HG03354 (cell line): Measurements from ENCODE around the gene HGFAC.
"Not testable (repeated sequence)": the region's sequence is repeated elsewhere in the genome, so short reads cannot be mapped to it uniquely, and the experiment has no call there.

Source experiments
- ATAC-seq: cut with Tn5 transposase; IDR thresholded peaks from one replicate; pipeline ENCODE4 v1.9.1; 2021; ENCODE audit warnings: mild to moderate bottlenecking; ENCODE audit not compliant: unreplicated experiment, poor library complexity, severe bottlenecking

The HGFAC gene

DNA sequence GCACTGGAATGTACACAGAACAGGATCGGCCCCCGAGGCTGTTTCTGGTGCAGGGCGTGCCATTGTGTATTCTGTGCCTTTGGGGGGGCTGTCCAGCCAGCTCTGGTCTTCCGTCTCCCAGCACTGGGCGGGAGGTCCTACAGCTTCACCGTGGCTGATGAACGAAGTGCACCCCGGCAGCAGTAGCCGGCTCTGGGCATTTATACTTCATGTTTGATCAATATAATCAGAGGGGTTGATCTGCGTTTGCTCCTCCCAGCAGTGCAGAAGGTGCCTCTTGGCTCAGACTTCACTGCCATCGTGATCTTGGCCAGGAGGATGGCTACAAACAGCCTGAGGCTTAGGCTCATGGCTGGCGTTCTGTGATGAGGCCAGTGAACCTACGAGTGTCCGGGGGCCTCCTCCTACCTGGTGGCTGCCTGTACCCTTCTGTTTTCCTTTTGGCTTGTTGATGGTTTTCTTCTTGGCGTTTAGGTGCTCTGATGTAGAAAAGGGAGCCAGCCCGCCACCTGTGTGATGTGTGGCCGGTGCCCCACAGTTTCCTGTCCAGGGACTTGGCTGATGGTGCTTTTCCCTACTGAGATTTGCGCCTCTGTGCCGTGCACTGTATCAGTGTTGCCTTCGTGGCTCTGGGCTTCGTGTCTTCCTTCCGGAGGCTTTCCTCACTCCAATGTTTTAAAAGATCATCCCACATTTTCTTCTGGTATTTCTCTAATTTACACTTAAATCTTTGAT is 31.2 kb upstream of the HGFAC start:
- ATAC-seq: no peak

- not testable (repeated sequence) for ATAC-seq
Measured at GRCh38 chr4:3411190-3411589, 30.6 kb upstream of the HGFAC start.

DNA sequence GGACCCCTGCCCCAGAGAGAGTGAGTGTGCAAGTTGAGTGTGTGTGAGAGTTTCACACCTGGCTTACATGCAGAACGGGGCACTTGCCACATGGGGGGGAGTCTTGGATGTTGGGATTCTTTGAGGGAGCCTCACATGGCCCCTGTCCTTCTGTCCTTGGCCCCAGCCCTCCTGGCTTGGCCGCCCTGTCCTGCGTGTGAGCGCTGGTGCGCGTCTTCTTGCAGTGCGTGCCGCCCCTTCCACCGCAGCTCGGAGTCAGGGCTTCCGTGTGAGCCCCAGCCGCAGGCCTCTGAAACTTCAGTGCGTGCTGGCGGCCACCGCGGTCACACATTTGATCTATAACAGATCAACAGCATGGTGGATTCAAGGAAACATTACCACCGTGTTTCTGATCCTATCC is 30.1 kb upstream of the HGFAC start:
- no peak for ATAC-seq

DNA sequence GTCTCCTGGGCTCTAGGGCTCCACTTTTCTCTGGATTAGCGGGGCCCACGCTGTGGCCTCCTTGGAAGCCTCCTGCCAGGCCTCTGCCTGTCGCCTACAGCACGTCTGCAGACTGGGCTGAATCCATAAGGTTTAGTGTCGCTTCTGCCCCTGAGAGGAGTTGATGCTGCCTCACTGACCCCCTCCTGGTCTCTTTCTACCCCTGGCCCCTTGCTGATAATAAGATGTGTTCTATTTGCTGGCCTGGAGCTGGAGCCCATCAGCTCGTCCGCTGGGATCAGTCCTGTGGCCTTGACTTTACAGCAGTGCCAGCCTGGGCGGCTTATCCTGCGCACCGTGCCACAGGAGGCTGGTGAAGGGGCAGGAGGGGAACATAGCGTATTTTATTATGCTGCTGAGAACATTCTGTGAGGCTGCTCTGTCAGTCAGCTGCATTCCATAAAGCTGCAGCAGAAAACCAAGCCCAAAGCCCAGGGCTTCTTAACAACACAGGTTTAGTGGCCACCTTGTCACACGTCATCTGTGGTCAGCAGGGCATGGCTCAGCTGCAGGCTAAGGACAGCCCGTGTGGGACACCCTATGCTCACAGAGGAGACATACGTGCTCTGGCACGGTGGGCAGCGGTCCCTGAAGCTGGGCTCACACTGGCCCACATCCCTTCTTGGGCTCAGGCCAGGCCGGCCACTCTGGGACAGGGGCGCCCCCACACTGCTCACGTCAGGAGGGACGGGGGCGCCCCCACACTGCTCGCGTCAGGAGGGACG is 29.3 kb upstream of the HGFAC start:
- ATAC-seq: no peak

- no peak for ATAC-seq
Measured at GRCh38 chr4:3413217-3413671, 28.5 kb upstream of the HGFAC start.

DNA sequence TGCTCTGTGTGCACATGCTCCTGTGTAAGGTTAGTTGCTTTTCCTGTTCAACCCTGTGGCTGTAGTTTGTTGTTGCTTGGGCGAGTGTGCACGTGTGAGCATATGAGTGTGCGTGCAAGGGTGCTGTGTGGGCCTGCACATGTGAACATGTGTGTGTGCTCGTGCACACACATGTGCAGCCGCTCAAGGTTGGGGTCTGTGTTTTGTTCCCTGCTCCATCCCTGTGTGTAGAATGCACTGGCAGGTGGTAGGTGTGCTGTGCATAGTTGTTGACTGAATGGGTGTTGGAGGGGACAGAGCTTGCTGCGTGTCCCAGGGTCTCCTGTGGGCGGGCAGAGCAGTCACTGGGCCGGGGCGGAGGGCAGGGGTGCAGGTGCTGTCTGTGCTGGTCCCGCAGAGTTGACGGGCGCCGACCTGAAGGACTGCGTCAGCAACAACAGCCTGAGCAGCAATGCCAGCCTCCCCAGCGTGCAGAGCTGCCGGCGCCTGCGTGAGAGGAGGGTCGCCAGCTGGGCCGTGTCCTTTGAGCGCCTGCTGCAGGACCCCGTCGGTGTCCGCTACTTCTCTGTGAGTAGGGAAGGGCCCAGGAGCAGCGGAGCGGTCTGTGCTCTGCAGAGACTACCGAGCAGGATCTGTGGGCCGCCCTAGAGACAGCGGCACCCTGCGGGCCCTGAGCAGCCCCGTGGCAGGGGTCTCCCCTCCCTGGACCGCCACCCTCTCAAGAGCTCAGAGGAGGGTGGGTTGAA is 27.9 kb upstream of the HGFAC start:
- ATAC-seq: no peak

- no peak for ATAC-seq
Measured at GRCh38 chr4:3414421-3415279, 27.1 kb upstream of the HGFAC start.

GRCh38 chr4:3415471-3416141 is 26.2 kb upstream of the HGFAC start:
- no peak for ATAC-seq

GRCh38 chr4:3416270-3416669 is 25.5 kb upstream of the HGFAC start:
- no peak for ATAC-seq

- ATAC-seq: no peak
Measured at GRCh38 chr4:3416821-3417221, 24.9 kb upstream of the HGFAC start.

- ATAC-seq: no peak
Measured at GRCh38 chr4:3417448-3417847, 24.3 kb upstream of the HGFAC start.

DNA sequence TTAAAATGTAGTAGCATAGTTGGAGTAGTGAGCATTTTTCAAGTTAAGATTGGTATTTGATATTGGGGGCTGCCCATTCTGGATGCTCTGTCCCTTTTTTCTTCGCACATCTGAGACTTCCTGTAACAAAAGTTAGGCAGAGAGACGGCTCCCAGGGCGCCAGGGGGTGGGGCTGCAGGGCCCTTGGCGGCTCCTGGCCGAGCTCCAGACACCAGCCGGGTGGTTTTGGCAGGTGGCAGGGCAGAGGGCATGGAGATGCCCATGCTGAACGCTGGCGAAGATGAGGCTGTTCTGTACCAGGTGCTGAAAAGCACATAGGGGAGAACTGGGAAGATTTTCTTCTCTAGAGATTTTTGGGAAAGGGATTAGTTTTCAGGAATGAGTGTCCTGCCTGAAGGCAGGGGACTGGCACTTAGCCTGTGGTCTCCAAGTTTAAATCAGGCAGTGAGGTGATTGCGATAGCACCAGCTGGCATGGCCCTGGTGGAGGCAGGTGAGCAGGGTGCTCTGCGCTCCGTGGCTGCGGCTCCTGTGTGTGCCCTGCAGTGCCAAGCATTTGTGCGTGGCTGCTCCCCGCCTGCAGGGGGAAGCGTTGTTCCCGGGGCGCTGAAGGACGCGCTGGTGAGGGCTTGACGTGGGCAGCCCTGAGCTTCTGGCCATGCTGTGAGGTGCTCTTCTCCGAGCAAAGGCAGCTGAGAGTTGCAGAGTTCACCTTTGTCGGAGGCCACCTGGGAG is 23.6 kb upstream of the HGFAC start:
- ATAC-seq: no peak

DNA sequence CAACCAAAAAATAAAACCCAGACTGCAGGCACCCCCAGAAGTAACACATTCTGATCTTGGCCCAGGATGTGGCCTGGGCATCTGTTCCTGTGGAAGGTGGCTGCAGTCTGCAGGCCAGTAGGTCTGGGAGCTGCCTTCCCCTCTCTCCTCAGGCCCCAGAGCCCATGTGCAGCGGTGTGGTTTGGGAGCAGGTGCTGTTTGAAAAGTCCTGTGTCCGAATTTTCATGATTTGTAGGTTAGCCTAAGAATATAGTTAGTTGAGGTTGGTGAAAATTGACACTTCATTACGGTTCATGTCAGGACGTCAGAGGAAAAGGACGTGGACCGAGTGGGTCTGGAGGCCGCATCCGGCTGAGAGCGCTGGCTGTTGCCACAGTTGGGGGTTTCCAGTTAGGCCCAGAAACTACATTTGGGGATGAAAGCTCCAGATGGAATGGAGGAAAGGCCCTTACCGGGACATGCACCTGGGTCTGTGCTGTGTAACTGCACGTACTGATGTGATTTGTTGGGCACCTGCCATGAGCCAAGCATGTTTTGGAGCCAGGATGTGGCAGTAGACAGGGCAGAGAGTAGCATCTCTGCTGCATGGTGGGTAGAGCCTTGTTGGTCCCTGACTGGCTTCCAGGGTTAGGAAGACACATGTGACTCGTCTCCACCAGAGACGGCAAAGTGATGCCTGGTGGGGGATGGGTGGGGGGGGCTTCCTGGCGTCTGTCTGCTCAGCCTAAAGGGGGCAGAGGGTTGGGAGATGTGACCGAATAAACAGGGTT is 21.7 kb upstream of the HGFAC start:
- no peak for ATAC-seq

DNA sequence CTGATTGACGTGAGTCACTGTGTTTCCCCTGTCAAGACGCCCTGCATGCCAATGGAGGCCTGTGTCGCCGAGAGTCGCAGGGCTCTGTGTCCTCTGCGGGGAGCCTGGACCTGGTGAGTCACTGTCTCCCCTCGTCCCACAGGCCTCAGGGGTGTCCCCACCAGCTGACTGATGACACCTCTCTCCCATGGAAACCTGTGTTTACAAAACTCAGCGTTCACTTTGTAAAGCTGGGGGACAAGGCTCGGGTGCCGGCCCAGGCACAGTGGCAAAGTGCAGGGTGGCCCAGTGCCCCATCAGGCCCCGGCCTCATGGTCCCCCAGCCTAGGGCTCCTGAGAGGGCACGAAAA is 21.2 kb upstream of the HGFAC start:
- no peak for ATAC-seq

DNA sequence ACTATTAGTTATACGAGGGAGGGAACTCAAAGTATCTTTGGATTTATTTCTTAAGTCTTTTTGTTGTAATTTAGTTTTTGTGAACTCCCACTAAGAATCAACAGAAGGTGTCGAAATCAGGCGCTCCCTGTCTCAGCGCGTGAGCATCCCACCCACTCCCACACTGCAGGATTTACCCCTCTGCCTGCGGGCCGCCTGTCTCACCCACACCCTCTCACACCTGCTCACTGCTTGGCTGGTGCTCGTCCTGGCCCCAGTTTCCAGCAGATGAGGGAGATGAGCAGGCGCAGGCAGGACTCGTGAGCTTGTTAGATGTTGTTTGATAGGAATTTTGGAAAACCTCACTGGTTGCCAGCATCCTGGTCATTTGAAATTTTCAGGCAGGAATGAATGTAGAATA is 20.8 kb upstream of the HGFAC start:
- no peak for ATAC-seq

GRCh38 chr4:3421470-3421869 is 20.3 kb upstream of the HGFAC start:
- no peak for ATAC-seq

GRCh38 chr4:3422241-3422801 is 19.4 kb upstream of the HGFAC start:
- ATAC-seq: no peak
